ENCODE measurements around the gene MEX3D.
"Not testable (repeated sequence)": the region's sequence is repeated elsewhere in the genome, so short reads cannot be mapped to it uniquely, and the experiment has no call there.

MEX3D gene

DNA sequence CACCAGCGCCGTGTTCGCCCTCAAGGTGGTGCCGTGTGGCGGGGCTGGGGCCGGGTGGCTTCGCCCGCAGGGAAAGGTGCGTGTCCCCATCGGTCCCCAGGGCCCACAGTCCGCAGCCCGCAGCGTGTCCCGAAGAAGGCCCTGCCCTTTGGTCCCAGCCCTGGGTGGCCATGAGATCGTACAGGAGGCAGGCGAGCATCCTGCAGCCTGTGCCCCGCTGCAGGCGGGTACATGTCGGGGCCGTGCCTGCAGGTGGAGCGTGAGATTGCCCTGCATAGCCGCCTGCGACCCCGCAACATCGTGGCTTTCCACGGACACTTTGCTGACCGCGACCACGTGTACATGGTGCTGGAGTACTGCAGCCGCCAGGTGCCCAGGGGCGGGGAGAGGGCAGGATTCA, 42.8 kb downstream of the MEX3D start:
- no peak overlapping the region for H3K4me3 ChIP-seq

DNA sequence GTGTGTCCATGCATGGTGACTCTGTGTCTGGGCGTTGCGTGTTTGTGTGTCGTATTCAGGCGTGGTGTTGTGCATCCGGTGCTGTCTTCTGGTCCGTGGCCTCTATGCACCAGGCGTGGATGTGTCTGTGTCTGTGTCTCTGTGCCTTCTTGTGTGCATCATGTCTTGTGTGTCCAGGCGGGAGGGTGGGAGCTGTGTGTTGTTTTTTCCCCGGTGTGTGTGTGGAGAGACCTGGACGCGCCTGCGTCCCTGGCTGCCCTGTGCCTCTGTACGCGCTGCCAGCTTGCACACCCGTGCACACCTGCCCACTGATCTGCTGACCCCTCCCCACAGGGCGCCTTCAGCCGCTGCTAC, 43.2 kb downstream of the MEX3D start:
- Histone ChIP-seq H3K27ac (no peak overlapping the region), H3K4me3 (no peak overlapping the region)

More for the DNA sequence above, 42.8 kb downstream of the MEX3D start:
- H3K27ac ChIP-seq, result no peak overlapping the region

DNA sequence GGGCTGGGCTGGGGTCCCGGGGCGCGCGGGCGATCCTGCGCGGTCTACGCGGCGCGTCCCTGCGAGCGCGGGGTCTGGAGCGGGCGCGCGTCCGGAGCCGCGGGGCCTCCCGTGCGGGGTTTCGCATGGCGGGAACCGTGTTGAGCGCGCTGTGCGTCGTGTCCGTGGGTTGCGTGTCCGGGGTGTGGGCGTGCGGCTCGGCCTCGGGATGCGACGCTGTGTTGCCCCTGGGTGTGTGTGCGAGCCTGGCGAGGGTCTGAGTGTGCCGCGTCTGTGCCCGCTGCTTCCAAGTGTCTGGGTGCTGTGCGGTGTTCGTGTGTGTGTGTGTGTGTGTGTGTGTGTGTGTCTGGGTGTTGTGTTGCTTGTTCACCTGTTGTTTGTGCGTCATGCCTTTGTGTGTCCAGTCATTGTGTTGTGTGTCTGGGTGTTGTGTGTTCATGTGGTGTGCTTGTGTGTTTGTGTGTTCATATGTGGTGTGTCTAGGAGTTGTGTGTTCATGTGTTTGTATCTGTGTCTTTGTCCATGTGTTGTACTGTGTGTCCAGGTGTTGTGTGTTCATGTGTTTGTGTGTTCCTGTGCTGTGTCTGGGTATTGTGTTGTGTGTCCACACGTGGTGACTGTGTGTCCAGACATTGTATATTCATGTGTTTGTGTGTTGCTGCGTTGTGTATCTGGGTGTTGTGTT, 43.7 kb downstream of the MEX3D start:
- no peak overlapping the region for H3K27ac ChIP-seq
- peak overlapping the region in 1 of 7 experiments; percentile 21 for H3K4me3 ChIP-seq

DNA sequence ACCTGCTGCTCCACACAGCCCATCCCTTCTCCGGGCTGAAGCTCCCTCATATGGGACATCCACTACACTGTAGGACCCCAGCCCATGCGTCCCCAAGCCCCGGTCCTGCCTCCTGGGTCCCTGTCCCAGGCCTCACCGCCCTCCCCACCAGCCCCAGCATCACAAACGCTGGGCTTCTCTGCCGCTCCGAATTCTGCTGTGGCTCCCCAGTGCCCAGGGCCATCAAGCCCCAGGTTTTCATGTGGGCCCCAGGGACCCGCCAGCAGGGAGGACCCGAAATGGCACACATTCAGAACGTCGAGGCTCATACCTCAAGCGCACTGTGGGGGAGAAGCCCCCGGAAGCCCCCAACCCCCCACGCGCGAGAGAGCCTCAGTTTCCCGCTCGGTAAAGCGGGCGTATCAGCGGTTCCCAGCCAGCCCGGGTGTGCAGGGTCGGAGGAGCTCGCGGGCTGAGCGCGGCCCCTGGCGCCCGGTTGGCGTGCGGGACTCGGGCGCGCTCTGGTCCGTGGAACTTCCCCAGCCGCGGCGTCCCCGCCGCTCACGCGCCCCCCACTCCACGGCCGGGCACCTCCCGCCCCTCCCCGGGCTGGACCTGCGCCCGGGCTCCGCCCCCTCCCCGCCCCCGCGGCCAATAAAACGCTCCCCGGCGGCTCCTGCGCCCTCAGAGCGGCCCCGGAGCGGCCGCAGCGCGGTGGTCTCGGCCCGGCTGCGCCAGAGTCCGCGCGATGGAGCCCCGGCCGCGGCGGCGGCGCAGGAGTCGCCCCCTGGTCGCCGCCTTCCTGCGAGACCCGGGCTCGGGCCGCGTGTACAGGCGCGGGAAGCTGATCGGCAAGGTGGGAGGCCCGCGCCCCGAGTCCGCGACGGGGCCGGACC, 44.5 kb downstream of the MEX3D start, which contains the start of gene PLK5:
TSS of gene PLK5 (plus strand) at position 666 of the 875 bp plus-strand sequence. CDS start 2,920 bp downstream, outside the sequence.
- Histone ChIP-seq H3K4me3 (peak within 1 kb of the TSS in 1 of 7 experiments; percentile 21), H3K27ac (no peak within 1 kb of the TSS)

DNA sequence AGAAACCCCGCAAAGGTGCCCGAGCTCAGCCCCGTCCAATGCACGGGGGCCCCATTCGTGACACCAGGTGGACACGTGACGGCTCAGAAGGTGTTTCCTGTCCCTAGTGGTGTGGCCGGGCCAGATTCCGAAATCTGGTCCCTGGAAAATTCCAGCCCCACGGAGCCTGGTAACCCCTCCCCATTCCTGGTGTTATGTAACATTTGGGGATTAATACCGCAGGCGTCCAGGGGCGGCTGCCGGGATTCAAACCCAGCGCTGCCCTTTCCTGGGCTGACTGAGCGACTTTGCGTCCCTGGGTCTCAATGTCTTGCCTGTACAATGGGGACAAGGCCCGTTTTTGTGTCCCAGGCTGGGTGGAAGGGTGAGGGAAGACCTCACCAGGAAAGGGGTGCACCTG, 45.3 kb downstream of the MEX3D start:
- Histone ChIP-seq H3K4me3 (no peak overlapping the region), H3K27ac (no peak overlapping the region)

DNA sequence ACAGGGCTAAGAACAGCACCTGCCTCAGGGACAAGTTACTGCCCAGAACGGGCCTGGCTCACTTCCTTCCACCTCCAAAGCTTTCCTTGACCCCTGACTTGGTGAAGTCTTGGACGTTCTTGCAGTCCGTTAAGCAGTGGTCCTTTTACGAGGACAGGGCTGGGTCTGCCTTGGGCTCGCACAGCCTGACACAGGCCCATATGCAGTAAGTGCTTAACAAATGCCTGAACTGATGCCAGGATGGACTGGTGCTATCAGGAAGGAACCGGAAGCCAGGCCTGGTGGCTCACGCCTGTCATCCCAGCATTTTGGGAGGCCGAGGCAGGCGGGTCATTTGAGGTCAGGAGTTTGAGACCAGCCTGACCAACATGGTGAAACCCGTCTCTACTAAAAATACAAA, 46.1 kb downstream of the MEX3D start:
- no peak overlapping the region for H3K27ac ChIP-seq

DNA sequence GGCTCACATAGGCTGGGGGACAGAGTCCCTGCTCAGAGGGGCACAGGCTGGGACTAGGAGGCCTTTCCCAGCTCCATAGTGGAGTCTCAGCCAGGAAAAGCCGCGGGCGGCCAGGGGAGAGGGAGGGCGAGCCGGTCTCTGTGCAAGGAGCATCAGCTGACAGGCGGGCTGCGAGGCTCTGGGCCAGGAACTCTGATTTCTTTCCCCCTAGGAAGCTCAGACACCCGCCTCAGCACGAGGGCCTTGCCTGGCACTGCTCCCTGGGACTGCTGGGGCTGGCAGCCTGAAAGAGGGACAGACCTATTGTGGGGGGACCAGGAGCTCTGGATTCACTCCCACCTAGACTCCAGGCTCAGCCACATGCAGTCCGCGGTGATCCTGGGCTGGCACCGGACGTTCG, 46.5 kb downstream of the MEX3D start:
- H3K4me3 ChIP-seq, result no peak overlapping the region
- H3K27ac ChIP-seq, result no peak overlapping the region

More for the DNA sequence above, 46.1 kb downstream of the MEX3D start:
- no peak overlapping the region for H3K4me3 ChIP-seq

DNA sequence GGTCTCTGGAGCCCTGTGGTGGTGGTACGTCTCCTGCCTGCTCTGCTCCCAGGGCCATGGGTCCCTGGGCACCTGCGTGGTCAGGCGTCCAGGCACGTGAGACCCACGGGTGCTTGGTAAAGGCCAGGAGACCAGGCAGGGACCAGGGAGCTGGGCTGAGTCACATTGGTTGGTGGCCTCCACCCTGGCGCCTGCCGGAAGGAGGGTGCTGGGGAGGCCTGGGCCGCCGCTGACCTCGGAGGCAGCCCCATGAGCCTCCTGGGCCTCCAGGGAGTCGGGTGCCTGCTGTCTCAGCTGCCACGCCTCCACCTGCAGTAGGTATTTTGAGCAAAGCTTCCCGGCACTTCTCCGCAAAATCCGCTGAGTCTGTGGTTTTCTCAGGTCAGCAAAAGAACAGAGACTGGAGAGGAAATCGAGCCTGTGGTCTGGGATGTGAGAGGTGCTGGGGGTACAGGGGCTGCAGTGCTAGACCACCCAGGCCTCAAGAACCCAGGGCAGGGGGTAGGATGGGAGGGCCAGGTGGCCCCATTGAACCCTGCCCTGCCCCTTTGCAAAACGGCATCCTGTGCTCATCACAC, 47.8 kb downstream of the MEX3D start:
- Histone ChIP-seq H3K27ac (no peak overlapping the region), H3K4me3 (no peak overlapping the region)

DNA sequence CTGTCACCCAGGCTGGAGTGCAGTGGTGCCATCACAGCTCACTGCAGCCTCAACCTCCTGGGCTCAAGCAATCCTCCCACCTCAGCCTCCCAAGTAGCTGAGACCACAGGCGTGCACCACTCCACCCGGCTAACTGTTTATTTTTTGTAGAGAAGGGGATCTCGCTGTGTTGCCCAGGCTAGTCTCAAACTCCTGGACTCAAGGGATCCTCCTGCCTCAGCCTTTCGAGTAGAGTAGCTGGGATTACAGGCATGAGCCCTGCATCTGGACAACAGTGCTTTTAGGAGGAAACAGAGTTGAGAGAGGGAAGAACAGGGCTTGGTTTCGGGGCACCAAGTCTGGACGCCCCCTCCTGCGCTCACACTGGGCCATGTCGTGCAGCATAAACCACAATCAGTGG, 48.3 kb downstream of the MEX3D start:
- H3K27ac ChIP-seq, H3K4me3 ChIP-seq: not testable (repeated sequence)

DNA sequence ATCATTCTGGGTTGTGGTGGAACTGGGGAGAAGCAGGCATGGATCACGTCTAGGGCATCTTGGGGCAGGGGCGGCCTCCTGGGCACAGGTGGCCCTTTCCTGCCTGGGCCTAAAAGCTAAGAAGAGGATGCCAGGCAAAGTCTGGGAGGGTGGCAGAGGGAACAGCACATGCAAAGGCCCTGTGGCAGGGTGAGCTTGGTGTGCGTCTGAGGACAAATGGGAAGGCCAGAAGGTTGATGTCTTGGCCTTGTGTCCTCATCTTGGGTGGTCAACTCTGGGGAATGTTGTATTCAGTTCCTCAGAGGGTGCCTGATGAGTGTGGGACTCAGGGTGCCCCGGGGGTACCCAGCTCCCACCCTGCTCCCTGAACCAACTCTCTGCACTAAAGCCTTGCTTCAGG, 49.7 kb downstream of the MEX3D start:
- Histone ChIP-seq H3K4me3 (no peak overlapping the region), H3K27ac (no peak overlapping the region)

DNA sequence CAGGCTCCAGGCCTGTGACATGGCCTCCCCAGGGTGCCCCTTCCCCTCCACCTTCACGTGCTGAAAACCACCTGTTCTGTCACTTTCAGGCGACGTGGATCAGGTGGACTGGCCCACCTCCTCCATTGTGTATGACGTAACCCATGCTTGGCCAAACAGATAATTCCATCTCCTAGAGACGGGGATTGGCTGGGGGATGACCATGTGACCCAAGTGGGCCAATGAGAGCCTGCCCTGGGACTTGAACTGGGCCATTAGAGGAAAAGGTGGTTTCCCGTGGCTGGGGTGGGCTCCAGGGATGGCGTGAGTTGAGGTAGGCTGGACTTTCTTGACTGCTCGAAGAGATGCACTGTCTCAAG, 51.8 kb downstream of the MEX3D start:
- Histone ChIP-seq H3K27ac (no peak overlapping the region), H3K4me3 (no peak overlapping the region)

DNA sequence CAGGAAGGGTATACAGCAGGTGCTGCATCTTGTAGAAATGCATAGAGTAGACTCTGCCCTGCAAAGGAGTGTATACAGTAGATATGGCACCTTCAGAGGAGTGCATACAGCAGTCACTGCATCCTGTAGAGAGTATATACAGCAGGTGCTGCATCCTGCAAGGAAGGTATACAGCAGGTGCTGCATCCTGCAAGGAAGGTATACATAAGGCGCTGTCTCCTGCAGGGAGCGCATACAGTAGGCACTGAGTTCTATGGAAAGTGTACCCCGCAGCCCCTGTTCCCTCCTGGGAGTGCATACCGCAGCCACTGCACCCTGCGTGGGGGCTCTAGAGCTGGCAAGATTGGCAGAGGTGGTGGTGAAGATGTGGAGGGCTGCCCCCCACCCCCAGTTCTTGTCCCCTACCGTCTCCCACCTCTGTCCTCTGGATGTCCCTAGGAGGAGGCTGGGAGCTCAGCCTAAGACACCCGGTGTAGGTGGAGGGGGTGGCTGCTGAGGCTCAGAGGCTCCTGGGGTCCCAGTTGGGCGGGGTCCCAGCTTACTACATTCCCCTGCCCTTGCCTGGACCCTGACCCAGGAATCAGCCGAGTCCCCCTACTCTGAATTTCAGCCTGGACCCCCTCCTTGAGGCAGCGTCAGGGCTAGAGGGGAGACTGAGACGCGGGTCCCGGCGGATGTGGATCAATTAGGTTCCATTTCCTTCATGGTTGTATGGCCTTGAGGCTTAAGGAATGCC, 53.0 kb downstream of the MEX3D start:
- no peak overlapping the region for H3K27ac ChIP-seq
- H3K4me3 ChIP-seq, result no peak overlapping the region

DNA sequence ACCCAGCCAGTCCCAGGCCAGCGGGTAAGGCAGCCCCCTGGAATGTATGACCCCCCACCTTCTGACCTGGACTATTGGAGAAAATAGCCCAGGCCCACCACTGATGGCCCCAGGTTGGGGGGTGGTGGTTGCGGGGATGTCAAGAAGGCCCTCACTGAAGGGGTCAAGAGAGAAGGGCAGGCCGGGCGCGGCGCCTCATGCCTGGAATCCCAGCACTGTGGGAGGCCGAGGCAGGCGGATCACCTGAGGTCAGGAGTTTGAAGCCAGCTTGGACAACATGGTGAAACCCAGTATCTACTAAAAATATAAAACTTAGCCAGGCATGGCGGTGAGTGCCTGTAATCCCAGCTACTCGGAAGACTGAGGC, 53.8 kb downstream of the MEX3D start:
- no peak overlapping the region for H3K27ac ChIP-seq
- H3K4me3 ChIP-seq, result no peak overlapping the region

DNA sequence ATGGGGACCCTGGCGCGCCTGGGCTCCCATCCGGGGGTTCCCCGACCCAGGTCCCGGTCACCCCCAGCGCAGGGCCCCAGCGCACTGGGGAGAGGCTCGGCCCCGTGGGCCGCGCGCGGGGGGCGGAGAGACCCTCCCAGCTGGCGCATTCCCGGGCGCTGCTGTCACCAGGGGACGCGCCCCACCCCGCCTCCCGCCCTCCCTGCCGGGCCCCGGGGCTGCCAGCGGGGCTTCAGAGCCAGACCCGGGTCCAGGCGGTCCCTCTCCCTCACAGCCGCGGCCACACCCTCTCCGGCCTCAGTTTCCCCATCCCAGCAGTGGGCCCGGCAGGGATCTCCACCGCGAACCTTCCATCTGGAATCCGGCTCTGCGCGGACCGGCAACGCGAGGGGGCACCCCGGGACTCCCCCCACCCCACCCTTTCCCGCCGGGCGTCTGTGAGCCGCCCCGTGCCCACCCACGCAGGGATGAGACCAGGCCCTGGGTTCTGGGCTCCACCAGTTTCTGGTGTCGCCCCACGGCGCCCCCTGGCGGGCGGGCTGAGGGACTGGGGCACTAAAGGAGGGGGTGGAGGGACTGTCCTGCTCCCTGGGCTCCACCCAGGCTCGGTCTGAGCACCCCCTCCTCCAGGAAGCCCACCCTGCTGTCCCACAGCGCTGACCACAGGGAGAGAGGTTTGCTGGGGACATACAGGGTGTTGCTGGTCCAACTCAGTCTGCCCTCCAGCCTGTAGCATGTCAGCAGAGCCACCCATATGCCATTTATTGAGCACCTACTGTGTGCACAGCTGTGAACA, 54.4 kb downstream of the MEX3D start:
- Histone ChIP-seq H3K27ac (peak overlapping the region in 9 of 21 experiments; percentile 19 to 80 (median 50)), H3K4me3 (peak overlapping the region; percentile 15 to 46 (median 40))

DNA sequence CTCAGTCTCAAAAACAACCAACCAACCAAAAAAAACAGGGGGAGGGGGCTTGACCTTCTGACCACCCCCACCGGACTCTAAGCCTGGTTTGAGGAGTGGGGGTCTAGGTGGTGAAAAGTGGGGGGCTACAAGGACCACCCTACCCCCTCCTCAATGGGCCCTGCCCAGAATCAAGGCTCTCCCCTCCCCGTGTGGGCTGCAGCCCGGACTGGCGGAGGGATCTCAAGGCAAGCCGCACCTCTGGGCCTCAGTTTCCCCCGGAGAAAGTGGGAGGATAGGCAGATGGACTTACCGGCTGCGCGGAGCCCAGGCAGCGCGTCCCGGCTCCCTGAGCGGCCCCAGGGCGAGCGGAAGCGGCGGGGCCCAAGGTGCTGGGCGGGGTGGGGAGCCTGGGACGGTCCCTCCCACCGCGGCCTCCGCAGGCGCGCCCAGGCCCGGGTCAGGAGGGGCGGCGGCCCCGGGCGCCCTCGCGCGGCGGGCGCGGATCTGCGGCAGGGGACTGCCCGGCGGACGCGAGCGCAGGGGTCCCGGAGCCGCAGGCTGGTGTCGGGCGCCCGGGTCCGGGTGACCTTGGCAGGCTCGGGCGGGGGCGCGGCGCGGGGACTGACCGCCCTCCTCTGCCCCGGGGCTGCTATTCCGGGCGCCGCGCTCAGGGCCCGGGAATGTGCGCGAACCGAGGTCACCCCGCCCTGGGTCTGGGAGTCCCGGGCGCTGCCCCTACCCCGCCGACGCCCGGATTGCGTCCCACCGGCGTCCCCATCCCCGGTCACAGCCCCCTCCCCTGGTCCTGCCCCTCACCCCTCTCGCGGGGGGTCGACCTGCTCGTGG, 55.2 kb downstream of the MEX3D start, which contains the start of gene ADAMTSL5:
TSS of gene ADAMTSL5 (minus strand) at position 349 of the 828 bp plus-strand sequence. CDS start 2,076 bp downstream, outside the sequence.
- Histone ChIP-seq H3K4me3 (peak within 1 kb of the TSS; percentile 15 to 46 (median 40)), H3K27ac (peak within 1 kb of the TSS in 9 of 21 experiments; percentile 19 to 80 (median 50))

DNA sequence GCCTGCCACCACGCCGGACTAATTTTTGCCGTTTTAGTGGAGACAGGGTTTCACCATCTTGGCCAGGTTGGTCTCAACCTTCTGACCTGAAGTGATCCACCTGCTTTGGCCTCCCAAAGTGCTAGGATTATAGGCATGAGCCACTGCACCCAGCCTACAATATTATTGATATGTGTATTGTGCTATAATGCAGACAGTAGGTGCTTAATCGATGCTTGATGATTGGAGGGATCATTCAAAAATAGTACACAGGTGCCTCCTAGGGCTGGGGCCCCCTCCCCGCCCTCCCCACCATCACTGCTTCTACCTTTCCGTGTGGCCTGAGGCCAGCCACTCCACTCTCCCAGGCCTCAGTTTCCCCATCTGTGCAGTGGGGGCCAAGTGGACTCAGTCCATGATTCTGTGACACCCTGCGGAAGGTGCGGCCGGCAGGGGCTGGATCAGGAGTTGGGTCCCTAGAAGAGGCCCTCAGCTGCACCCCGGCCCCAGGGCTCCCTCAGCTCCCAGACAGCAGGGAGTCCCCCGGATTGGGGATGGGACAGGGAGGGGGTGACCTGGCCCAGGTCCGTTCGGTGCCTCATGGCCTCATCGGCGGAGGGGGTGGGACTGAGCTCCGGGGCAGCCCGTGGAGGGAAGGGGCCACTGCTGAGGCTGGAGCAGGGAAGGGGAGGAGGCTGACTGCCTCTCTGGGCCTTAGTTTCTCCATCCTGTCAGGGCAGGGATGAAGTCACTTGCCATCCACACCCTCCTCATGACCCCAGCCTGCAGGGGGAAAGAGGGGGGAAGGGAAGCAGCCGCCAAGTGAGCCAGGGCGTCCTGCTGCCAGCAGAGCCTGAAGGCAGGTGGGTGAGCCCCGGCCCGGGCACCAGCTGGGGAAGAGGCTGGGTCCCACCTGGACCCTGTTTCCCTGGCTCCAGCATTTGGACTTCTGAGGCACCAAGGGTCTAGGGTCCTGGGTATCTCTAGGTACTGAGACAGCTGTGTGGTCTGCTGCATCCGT, 56.5 kb downstream of the MEX3D start:
- H3K4me3 ChIP-seq, result no peak overlapping the region
- H3K27ac ChIP-seq, result no peak overlapping the region

DNA sequence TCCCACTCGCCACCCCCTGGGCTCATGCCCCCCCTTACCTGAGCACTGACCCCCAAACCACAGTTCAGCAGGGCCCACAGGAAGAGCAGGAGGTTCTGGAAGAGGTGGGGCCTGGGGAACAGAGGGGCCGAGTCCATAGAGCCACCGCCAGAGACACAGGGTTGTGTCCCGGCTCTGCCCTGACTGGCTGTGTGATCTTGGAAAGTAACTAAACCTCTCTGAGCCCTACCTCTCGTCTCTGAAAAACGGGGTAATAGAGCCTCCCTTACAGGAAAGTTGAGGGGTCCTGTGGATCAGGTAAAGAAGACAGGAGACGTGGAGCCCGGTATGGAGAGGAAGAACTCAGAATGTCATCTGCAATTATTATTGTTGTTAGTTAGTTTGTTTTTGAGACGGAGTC, 57.3 kb downstream of the MEX3D start:
- H3K27ac ChIP-seq, result peak overlapping the region in 1 of 21 experiments; percentile 10
- no peak overlapping the region for H3K4me3 ChIP-seq

Measured in skin epidermis (tissue), 12 donors.